ENCODE data around the gene RAB33B. TPM values are rescaled to one million over a fixed set of nuclear protein-coding genes. Genes with fewer than 3 reads are reported as not detected.

The RAB33B gene
- total and polyA plus RNA-seq, 8 donors, result 1.2 to 19.6 (median 4.1) TPM; not detected in 1

DNA sequence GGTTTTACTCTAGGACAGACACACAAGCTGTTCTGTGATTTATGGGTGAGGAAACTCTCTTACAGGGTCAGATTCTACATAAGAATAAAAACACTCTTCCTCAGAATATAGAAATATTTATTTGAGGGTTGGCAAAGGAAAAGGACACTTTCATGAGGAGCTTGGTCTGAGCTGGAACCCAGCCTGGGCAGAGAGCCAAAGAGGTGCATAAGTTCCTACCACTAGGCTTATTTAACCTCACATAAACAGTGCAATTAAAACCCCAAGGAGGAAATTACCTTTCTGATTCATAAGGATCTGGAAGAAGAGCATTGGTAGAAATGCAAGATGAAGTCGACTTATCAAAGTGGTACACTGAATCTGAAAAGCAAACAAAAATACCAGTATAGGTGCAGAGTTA, 69.2 kb downstream of the RAB33B start:
- peak; percentile 29 to 30 for DNase-seq
- Histone ChIP-seq H3K9me3 (no peaks in the 10 kb centered on the region), H3K36me3 (peaks cover 31 to 100% (median 85%) of the 10 kb centered on the region in 4 donors), H3K27ac (no peak overlapping the region), H3K4me3 (no peak overlapping the region), H3K4me1 (peaks cover 0 to 22% (median 4%) of the 10 kb centered on the region in 4 donors), H3K27me3 (no peaks in the 10 kb centered on the region)
- intact Hi-C loops (cut with DNase I; ENCODE audit: low total_unique reads), result no loop called here
- TF ChIP-seq POLR2A (IDR thresholded peaks at IDR 0.05) (no peak), EP300 (IDR thresholded peaks at IDR 0.05) (no peak), POLR2AphosphoS5 (IDR thresholded peaks at IDR 0.05) (no peak)
- TF ChIP-seq, protein P1, sequence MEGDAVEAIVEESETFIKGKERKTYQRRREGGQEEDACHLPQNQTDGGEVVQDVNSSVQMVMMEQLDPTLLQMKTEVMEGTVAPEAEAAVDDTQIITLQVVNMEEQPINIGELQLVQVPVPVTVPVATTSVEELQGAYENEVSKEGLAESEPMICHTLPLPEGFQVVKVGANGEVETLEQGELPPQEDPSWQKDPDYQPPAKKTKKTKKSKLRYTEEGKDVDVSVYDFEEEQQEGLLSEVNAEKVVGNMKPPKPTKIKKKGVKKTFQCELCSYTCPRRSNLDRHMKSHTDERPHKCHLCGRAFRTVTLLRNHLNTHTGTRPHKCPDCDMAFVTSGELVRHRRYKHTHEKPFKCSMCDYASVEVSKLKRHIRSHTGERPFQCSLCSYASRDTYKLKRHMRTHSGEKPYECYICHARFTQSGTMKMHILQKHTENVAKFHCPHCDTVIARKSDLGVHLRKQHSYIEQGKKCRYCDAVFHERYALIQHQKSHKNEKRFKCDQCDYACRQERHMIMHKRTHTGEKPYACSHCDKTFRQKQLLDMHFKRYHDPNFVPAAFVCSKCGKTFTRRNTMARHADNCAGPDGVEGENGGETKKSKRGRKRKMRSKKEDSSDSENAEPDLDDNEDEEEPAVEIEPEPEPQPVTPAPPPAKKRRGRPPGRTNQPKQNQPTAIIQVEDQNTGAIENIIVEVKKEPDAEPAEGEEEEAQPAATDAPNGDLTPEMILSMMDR (IDR thresholded peaks at IDR 0.05), result no peak
- 65 to 88% (median 82%) methylated on average over 1 of the region's 1 CpG for WGBS, 5 donors

DNA sequence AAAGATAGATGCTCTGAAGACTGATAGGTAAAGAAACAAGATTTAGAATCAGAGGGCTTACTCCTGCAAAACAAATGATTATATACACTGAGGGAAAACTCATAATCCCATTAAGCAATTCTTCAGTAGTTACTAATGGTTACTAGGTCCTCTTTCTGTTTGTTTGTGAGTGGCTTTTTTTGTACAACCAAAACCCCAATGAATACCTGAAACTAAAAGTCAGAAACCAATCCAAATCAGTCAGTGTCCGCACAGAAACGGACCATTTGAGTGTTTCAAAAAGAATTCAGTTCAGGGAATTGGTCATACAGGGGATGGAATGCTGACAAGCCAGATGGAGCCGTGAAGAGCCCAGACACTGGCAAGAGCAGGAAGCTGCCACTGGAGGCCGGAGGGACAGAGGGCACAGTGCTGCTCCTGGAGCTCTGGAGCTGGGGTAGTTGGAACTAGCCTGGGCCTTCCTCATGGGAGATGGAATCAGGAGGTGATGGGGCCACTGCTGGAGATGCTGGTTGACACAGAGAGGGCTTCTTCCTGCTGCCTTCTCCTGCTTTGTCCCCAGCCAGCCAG, 70.2 kb downstream of the RAB33B start:
- WGBS, 5 donors, result 75 to 85% (median 83%) methylated on average over 4 of the region's 4 CpGs
- H3K4me1 ChIP-seq, result peaks cover 0 to 22% (median 6%) of the 10 kb centered on the region in 4 donors
- TF ChIP-seq EP300 (IDR thresholded peaks at IDR 0.05) (no peak), POLR2AphosphoS5 (IDR thresholded peaks at IDR 0.05) (no peak)
- TF ChIP-seq, protein P1 (IDR thresholded peaks at IDR 0.05), result no peak
- no peak for DNase-seq
- no peaks in the 10 kb centered on the region for H3K9me3 ChIP-seq
- peaks cover 23 to 100% (median 84%) of the 10 kb centered on the region in 4 donors for H3K36me3 ChIP-seq
- no peaks in the 10 kb centered on the region for H3K27me3 ChIP-seq
- intact Hi-C loops (cut with DNase I; ENCODE audit: low total_unique reads), result no loop called here
- no peak overlapping the region for H3K4me3 ChIP-seq
- H3K27ac ChIP-seq, result peak overlapping the region in 2 of 5 donors; percentile 5

DNA sequence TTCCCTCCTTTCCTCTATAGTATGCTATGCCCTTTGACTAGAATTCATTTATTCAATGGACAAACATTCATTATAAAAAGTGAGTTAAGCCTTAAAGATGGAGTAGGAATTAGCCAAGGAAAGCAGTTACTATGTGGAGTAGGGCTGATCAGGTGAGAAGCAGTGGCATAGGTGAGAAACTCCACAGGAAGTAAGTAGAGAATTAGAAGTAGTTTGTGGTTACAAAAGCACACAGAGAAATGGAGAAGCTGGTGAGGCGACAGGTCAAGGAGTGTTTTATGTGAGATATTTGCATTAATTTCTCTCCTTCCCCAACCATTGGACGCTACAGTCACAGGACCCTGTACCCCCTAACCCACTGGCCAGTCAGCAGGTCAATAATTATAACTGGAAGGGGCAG, 71.5 kb downstream of the RAB33B start:
- DNase-seq, result no peak
- 34 to 45% (median 38%) methylated on average over 2 of the region's 2 CpGs for WGBS, 5 donors
- intact Hi-C loops (cut with DNase I; ENCODE audit: low total_unique reads), result no loop called here

More for the DNA sequence above, 71.5 kb downstream of the RAB33B start:
- H3K4me1 ChIP-seq, result peaks cover 0 to 22% (median 10%) of the 10 kb centered on the region in 4 donors
- H3K27me3 ChIP-seq, result no peaks in the 10 kb centered on the region
- TF ChIP-seq, protein P1 (IDR thresholded peaks at IDR 0.05), result no peak
- TF ChIP-seq POLR2AphosphoS5 (IDR thresholded peaks at IDR 0.05), result no peak
- no peak for TF ChIP-seq EP300 (IDR thresholded peaks at IDR 0.05)
- TF ChIP-seq POLR2A (IDR thresholded peaks at IDR 0.05), result no peak
- H3K36me3 ChIP-seq, result peaks cover 21 to 87% (median 72%) of the 10 kb centered on the region in 4 donors
- H3K4me3 ChIP-seq, result no peak overlapping the region
- no peak overlapping the region for H3K27ac ChIP-seq
- H3K9me3 ChIP-seq, result no peaks in the 10 kb centered on the region

Small RNA genes within 50 kb of the gene (small RNA-seq; reads per million reads assigned to genes)
- gene RF01225, result 0 reads per million in 4 donors

Other genes with a start within 250 kb of the RAB33B start
- not detected for gene MGARP, start 173.9 kb upstream of the RAB33B start, total RNA-seq
- 1 to 10 TPM in 1 of 3 donors, under 1 TPM in 2; 0.08 to 1.4 (median 0.31) TPM for gene MGARP, start 173.9 kb upstream of the RAB33B start, polyA plus RNA-seq
- 10 to 100 TPM; 14.8 to 55.1 (median 25.1) TPM for gene NAA15, start 152.6 kb upstream of the RAB33B start, total RNA-seq
- 10 to 100 TPM in 1 of 3 donors, 1 to 10 TPM in 2; 4.8 to 10.1 (median 5.5) TPM for gene NAA15, start 152.6 kb upstream of the RAB33B start, polyA plus RNA-seq
- 10 to 100 TPM in 4 of 5 donors, 1 to 10 TPM in 1; 4.0 to 79.9 (median 23.3) TPM for gene NDUFC1, start 151.6 kb upstream of the RAB33B start, total RNA-seq
- gene NDUFC1, start 151.6 kb upstream of the RAB33B start, polyA plus RNA-seq, result 100 to 1,000 TPM; 138 to 142 (median 140) TPM
- gene SETD7, start 102.1 kb downstream of the RAB33B start, total RNA-seq, result 10 to 100 TPM; 12.7 to 96.9 (median 57.1) TPM
- 10 to 100 TPM in 2 of 3 donors, 1 to 10 TPM in 1; 9.7 to 22.8 (median 22.7) TPM for gene SETD7, start 102.1 kb downstream of the RAB33B start, polyA plus RNA-seq
- gene MGST2, start 211.7 kb downstream of the RAB33B start, total RNA-seq, result 100 to 1,000 TPM in 1 of 5 donors, 10 to 100 TPM in 3, 1 to 10 TPM in 1; 7.6 to 153 (median 36.1) TPM
- 100 to 1,000 TPM in 1 of 3 donors, 10 to 100 TPM in 2; 46.1 to 271 (median 48.4) TPM for gene MGST2, start 211.7 kb downstream of the RAB33B start, polyA plus RNA-seq

All from stomach (tissue), 9 donors.